GM10266 (cell line): Measurements from ENCODE around the gene HM13.
"Not testable (repeated sequence)": the region's sequence is repeated elsewhere in the genome, so short reads cannot be mapped to it uniquely, and the experiment has no call there.

Source experiments
- DNase-seq: peaks from one replicate; pipeline ENCODE4 v3.0.0; 2012; ENCODE audit errors: extremely low spot score
- CTCF ChIP-seq: IDR thresholded peaks from 2 replicates; pipeline ENCODE4 v1.5.1; 2012; ENCODE audit warnings: mild to moderate bottlenecking, low read depth; ENCODE audit not compliant: control insufficient read depth, insufficient read depth; ENCODE audit errors: missing control alignments

Gene HM13

DNA sequence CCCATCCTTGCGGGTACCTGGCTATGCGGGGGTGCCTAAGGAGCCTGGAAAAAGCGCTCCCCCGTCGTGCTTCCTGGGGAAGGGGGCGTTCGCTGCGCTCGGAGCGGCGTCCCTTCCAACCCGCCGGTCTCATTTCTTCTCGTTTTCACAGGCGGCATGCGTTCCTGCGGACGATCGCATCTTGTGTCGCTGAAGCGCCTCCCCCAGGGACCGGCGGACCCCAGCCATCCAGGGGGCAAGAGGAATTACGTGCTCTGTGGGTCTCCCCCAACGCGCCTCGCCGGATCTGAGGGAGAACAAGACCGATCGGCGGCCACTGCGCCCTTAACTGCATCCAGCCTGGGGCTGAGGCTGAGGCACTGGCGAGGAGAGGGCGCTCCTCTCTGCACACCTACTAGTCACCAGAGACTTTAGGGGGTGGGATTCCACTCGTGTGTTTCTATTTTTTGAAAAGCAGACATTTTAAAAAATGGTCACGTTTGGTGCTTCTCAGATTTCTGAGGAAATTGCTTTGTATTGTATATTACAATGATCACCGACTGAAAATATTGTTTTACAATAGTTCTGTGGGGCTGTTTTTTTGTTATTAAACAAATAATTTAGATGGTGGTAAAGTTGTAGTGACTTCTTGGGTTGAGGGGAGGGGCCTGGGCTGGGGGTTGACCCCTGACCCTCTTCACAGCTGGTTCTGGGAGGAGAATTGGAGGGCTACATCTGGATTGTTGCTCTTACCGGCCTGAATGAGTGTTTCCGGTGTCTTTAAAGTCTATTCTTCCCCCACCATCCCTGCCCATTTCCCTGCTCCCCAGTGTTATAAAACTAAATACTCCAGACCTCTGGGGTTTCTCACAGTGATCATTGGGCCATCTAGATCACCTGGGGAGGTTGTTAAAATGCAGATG lies 91.9 kb downstream of the HM13 start:
- peak; percentile 7 for TF ChIP-seq CTCF
- peak; percentile 47 for DNase-seq

- no peak for TF ChIP-seq CTCF
- peak; percentile 38 for DNase-seq
Observed at GRCh38 chr20:31606804-31607639, 92.8 kb downstream of the HM13 start.

DNA sequence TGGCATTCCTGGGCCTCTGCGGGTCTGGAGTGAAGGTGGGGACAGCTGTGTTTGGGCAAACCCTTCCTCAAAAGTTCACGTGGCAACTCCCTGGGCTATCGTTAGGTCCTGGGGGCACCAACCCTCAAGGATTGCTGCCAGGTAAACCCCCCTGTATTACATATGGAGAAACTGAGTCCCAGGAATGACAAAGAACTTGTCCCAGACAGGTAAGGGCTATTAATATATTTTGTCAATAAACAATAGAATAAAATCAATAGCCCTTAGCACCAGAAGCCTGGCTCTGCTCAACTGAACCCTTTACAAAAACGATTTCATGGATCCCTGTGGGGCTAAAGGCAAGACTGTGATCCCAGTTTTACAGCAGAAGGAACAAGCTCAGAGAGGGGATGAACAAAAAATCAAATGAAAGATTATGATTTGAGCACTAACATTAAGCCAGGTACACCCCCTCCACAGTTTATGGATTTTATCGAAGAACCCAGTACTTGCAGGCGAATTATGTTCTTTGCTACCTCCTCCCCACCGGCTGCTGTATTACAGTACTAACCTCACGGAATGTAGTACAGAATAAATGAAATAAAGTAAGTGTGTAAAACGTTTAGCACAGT lies 93.5 kb downstream of the HM13 start:
- no peak for TF ChIP-seq CTCF
- DNase-seq, result peak; percentile 27

- no peak for TF ChIP-seq CTCF
- no peak for DNase-seq
Observed at GRCh38 chr20:31608251-31608945, 94.2 kb downstream of the HM13 start.

- not testable (repeated sequence) for DNase-seq
Observed at GRCh38 chr20:31612271-31612640, 98.0 kb downstream of the HM13 start.

GRCh38 chr20:31615416-31615815 lies 101.2 kb downstream of the HM13 start:
- no peak for TF ChIP-seq CTCF
- DNase-seq, result no peak
